GM06990 (cell line): ENCODE results near the gene LAMA2.

ENCODE experiments used
- DNase-seq: peaks from one replicate; pipeline ENCODE4 v3.0.0-alpha.2; 2011; ENCODE audit not compliant: insufficient read length; ENCODE audit errors: extremely low read depth
- H3K27me3 ChIP-seq: replicated peaks from 2 replicates; pipeline ENCODE4 v1.6.0; 2011; ENCODE audit warnings: low read length; ENCODE audit not compliant: control insufficient read depth, insufficient read depth
- H3K36me3 ChIP-seq: 2 replicates; pipeline ENCODE4 v1.5.1; 2011; ENCODE audit warnings: low read length; ENCODE audit not compliant: control insufficient read depth, insufficient read depth
- H3K4me3 ChIP-seq: replicated peaks from 2 replicates; pipeline ENCODE4 v1.5.1; 2011; ENCODE audit warnings: low read depth, mild to moderate bottlenecking, control low read depth, low read length
- TF ChIP-seq, protein P1 (sequence below): IDR thresholded peaks from 2 replicates; pipeline ENCODE4 v1.5.1; 2011; ENCODE audit warnings: low read length, control low read depth, mild to moderate bottlenecking, inconsistent platforms; ENCODE audit not compliant: insufficient read depth, poor library complexity, severe bottlenecking

LAMA2 gene

GRCh38 chr6:129491436-129491835 is 608.5 kb downstream of the LAMA2 start:
- TF ChIP-seq, protein P1, sequence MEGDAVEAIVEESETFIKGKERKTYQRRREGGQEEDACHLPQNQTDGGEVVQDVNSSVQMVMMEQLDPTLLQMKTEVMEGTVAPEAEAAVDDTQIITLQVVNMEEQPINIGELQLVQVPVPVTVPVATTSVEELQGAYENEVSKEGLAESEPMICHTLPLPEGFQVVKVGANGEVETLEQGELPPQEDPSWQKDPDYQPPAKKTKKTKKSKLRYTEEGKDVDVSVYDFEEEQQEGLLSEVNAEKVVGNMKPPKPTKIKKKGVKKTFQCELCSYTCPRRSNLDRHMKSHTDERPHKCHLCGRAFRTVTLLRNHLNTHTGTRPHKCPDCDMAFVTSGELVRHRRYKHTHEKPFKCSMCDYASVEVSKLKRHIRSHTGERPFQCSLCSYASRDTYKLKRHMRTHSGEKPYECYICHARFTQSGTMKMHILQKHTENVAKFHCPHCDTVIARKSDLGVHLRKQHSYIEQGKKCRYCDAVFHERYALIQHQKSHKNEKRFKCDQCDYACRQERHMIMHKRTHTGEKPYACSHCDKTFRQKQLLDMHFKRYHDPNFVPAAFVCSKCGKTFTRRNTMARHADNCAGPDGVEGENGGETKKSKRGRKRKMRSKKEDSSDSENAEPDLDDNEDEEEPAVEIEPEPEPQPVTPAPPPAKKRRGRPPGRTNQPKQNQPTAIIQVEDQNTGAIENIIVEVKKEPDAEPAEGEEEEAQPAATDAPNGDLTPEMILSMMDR = no peak
- no peak for DNase-seq
- Histone ChIP-seq H3K36me3 (no peaks in the 10 kb centered on the region), H3K27me3 (no peaks in the 10 kb centered on the region), H3K4me3 (no peak overlapping the region)

GRCh38 chr6:129492260-129492659 is 609.3 kb downstream of the LAMA2 start:
- TF ChIP-seq, protein P1 = no peak
- Histone ChIP-seq H3K36me3 (no peaks in the 10 kb centered on the region), H3K27me3 (no peaks in the 10 kb centered on the region), H3K4me3 (no peak overlapping the region)
- DNase-seq = no peak

DNA sequence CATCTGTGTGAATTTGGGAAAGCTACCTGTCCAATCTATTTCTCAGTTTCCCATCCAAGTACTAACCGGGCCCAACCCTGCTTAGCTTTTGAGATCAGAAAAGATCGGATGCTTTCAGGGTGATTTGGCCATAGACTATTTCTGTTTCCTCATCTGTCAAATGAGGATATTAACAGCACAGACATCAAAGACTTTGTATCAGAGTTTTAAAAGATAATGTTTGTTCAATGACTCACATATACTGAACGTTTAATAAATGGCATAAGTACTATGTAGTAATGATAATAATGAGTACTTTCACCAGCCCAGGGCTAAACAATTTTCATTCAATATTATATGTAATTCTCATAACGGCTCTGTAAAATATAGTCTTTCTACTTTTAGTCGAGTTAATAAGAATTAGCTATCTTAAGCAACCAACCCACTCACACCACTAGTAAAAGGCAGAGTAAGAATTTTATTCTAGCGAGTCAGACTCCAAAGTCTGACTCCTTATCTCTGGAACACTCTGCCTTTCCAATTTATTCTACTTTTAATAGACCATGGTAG is 610.5 kb downstream of the LAMA2 start:
- Histone ChIP-seq H3K4me3 (no peak overlapping the region), H3K36me3 (no peaks in the 10 kb centered on the region), H3K27me3 (no peaks in the 10 kb centered on the region)
- no peak for DNase-seq
- TF ChIP-seq, protein P1 = no peak

- TF ChIP-seq, protein P1 = no peak
- Histone ChIP-seq H3K27me3 (no peaks in the 10 kb centered on the region), H3K36me3 (no peaks in the 10 kb centered on the region), H3K4me3 (no peak overlapping the region)
- no peak for DNase-seq
Measured at GRCh38 chr6:129494099-129494498, 611.2 kb downstream of the LAMA2 start.

DNA sequence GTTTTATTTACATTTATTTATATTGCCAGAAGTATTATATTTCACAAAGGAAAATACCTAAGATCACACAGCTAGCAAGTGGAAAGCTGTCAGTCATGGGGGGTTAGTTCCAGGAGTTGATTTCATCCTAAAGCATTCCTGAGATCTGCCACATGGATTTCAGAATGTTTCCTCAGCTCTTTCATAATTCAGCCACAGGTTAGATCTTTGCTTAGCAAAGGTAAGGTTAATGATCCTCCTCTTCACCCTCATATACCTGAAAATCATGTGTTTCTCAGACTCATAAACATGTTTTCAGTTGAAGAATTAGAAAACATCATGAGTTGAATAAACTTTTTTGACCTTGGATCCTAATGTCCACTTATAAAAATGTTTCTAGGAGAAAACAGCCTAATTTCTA is 611.6 kb downstream of the LAMA2 start:
- TF ChIP-seq, protein P1 = no peak
- H3K4me3 ChIP-seq = no peak overlapping the region
- no peak for DNase-seq
- H3K27me3 ChIP-seq = no peaks in the 10 kb centered on the region
- no peaks in the 10 kb centered on the region for H3K36me3 ChIP-seq

GRCh38 chr6:129495652-129496051 is 612.7 kb downstream of the LAMA2 start:
- TF ChIP-seq, protein P1 = no peak
- DNase-seq = no peak
- Histone ChIP-seq H3K4me3 (no peak overlapping the region), H3K27me3 (no peaks in the 10 kb centered on the region), H3K36me3 (no peaks in the 10 kb centered on the region)
